ENCODE results near the gene MYH14. TPM values are rescaled to one million over a fixed set of nuclear protein-coding genes. Genes with fewer than 3 reads are reported as not detected.

The MYH14 gene
- polyA plus RNA-seq, 1 donor from 2014 or later: not detected

- Histone ChIP-seq H3K9me3 (ENCODE audit: low read length) (no peaks in the 10 kb centered on the region), H3K4me3 (ENCODE audit: low read length) (no peak overlapping the region), H3F3A (ENCODE audit: insufficient read depth, low read length, poor library complexity, severe bottlenecking) (no peaks in the 10 kb centered on the region), H2AFZ (ENCODE audit: low read depth, low read length) (no peak overlapping the region), H3K27me3 (ENCODE audit: insufficient read depth, low read depth, low read length) (no peaks in the 10 kb centered on the region), H3K9ac (ENCODE audit: low read length) (no peak overlapping the region), H4K20me1 (ENCODE audit: insufficient read depth) (no peaks in the 10 kb centered on the region), H3K4me2 (ENCODE audit: low read length) (no peak overlapping the region), H3K36me3 (ENCODE audit: insufficient read depth, low read length) (no peaks in the 10 kb centered on the region), H3K27ac (ENCODE audit: low read length) (no peak overlapping the region), H3K79me2 (replicated peaks; ENCODE audit: insufficient read depth, low read length) (no peaks in the 10 kb centered on the region), H3K9me2 (ENCODE audit: insufficient read depth, low read length) (no peaks in the 10 kb centered on the region)
- TF ChIP-seq MXI1 (conservative IDR thresholded peaks at IDR 0.05; ENCODE audit: poor library complexity, severe bottlenecking): no peak
- TF ChIP-seq EP300 (conservative IDR thresholded peaks at IDR 0.05; ENCODE audit: poor library complexity, severe bottlenecking): no peak
- TF ChIP-seq CTCF (IDR thresholded peaks at IDR 0.05; ENCODE audit: poor library complexity, severe bottlenecking): no peak
- TF ChIP-seq POLR2AphosphoS5 (IDR thresholded peaks at IDR 0.05): no peak
- TF ChIP-seq EZH2 (IDR thresholded peaks at IDR 0.05; ENCODE audit: borderline replicate concordance, insufficient read depth, low read length, poor library complexity, severe bottlenecking): no peak
- no peak for TF ChIP-seq RAD21 (conservative IDR thresholded peaks at IDR 0.05)
- TF ChIP-seq TAF1 (IDR thresholded peaks at IDR 0.05; ENCODE audit: low read depth): no peak
- TF ChIP-seq SMC3 (conservative IDR thresholded peaks at IDR 0.05; ENCODE audit: poor library complexity): no peak
- no peak for TF ChIP-seq REST (IDR thresholded peaks at IDR 0.05; ENCODE audit: borderline replicate concordance)
These were observed 41.3 kb downstream of the MYH14 start for GRCh38 chr19:50244695-50245094.

GRCh38 chr19:50248413-50248812 is 45.0 kb downstream of the MYH14 start:
- H3K4me3 ChIP-seq (ENCODE audit: low read length): no peak overlapping the region
- TF ChIP-seq RAD21 (conservative IDR thresholded peaks at IDR 0.05): no peak
- TF ChIP-seq CTCF (IDR thresholded peaks at IDR 0.05; ENCODE audit: poor library complexity, severe bottlenecking): no peak
- no peaks in the 10 kb centered on the region for H3F3A ChIP-seq (ENCODE audit: insufficient read depth, low read length, poor library complexity, severe bottlenecking)
- no peaks in the 10 kb centered on the region for H3K9me2 ChIP-seq (ENCODE audit: insufficient read depth, low read length)
- H4K20me1 ChIP-seq (ENCODE audit: insufficient read depth): no peaks in the 10 kb centered on the region
- H3K36me3 ChIP-seq (ENCODE audit: insufficient read depth, low read length): no peaks in the 10 kb centered on the region
- H3K9ac ChIP-seq (ENCODE audit: low read length): no peak overlapping the region
- no peak overlapping the region for H3K4me2 ChIP-seq (ENCODE audit: low read length)
- no peak overlapping the region for H3K27ac ChIP-seq (ENCODE audit: low read length)
- no peak overlapping the region for H2AFZ ChIP-seq (ENCODE audit: low read depth, low read length)
- no peaks in the 10 kb centered on the region for H3K79me2 ChIP-seq (replicated peaks; ENCODE audit: insufficient read depth, low read length)
- no peaks in the 10 kb centered on the region for H3K9me3 ChIP-seq (ENCODE audit: low read length)
- H3K27me3 ChIP-seq (ENCODE audit: insufficient read depth, low read depth, low read length): no peaks in the 10 kb centered on the region
